Panc1 (cell line): ENCODE measurements around the gene APOBEC3A.
"Not testable (repeated sequence)": the region's sequence is repeated elsewhere in the genome, so short reads cannot be mapped to it uniquely, and the experiment has no call there.

Experiments
- POLR2AphosphoS5 ChIP-seq: IDR thresholded peaks from 2 replicates; pipeline ENCODE4 v1.6.1; 2012; ENCODE audit warnings: mild to moderate bottlenecking, low read depth, low read length, moderate library complexity
- SIN3A ChIP-seq: IDR thresholded peaks from 2 replicates; pipeline ENCODE4 v1.6.1; 2012; ENCODE audit warnings: low read depth, mild to moderate bottlenecking, low read length, moderate library complexity, borderline replicate concordance; ENCODE audit not compliant: insufficient read depth
- TF ChIP-seq, protein P1 (sequence below): fragments of 450-650 bp; IDR thresholded peaks from 2 replicates; pipeline ENCODE4 v1.5.1; 2017; ENCODE audit warnings: mild to moderate bottlenecking

- TF ChIP-seq, protein P1, sequence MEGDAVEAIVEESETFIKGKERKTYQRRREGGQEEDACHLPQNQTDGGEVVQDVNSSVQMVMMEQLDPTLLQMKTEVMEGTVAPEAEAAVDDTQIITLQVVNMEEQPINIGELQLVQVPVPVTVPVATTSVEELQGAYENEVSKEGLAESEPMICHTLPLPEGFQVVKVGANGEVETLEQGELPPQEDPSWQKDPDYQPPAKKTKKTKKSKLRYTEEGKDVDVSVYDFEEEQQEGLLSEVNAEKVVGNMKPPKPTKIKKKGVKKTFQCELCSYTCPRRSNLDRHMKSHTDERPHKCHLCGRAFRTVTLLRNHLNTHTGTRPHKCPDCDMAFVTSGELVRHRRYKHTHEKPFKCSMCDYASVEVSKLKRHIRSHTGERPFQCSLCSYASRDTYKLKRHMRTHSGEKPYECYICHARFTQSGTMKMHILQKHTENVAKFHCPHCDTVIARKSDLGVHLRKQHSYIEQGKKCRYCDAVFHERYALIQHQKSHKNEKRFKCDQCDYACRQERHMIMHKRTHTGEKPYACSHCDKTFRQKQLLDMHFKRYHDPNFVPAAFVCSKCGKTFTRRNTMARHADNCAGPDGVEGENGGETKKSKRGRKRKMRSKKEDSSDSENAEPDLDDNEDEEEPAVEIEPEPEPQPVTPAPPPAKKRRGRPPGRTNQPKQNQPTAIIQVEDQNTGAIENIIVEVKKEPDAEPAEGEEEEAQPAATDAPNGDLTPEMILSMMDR, result not testable (repeated sequence)
- not testable (repeated sequence) for TF ChIP-seq SIN3A, POLR2AphosphoS5
These were observed 19.9 kb downstream of the APOBEC3A start for GRCh38 chr22:38977289-38977688.
